ENCODE data around the gene NOTO.

DNA sequence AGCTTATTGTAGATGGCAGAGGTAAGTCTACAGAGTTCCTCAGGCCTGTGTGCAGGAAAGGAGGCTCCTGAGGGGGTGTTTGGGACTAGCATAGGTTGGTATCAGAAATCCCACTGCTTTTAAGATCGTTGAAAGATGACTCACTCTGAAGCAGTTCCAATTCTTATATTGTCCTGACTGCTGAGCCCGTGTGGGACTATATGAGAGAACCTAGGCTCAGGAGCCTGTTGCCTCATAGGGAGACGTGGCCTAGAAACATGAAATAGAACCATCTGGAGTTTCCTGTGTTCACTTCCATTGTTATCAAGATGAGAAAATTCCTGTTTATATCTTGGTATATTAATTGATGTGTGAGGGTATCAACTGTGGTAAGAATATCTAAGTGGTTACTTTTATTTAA is 37.4 kb downstream of the NOTO start:
- TF ChIP-seq, protein P1, sequence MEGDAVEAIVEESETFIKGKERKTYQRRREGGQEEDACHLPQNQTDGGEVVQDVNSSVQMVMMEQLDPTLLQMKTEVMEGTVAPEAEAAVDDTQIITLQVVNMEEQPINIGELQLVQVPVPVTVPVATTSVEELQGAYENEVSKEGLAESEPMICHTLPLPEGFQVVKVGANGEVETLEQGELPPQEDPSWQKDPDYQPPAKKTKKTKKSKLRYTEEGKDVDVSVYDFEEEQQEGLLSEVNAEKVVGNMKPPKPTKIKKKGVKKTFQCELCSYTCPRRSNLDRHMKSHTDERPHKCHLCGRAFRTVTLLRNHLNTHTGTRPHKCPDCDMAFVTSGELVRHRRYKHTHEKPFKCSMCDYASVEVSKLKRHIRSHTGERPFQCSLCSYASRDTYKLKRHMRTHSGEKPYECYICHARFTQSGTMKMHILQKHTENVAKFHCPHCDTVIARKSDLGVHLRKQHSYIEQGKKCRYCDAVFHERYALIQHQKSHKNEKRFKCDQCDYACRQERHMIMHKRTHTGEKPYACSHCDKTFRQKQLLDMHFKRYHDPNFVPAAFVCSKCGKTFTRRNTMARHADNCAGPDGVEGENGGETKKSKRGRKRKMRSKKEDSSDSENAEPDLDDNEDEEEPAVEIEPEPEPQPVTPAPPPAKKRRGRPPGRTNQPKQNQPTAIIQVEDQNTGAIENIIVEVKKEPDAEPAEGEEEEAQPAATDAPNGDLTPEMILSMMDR (IDR thresholded peaks at IDR 0.05; ENCODE audit: low read depth, low read length) = no peak
- TF ChIP-seq POLR2A (IDR thresholded peaks at IDR 0.05; ENCODE audit: extremely low read depth, insufficient read length) (no peak), MYC (IDR thresholded peaks at IDR 0.05; ENCODE audit: low read depth, low read length) (no peak)

Data from NB4 (cell line).